Kidney (tissue), 14 donors: ENCODE results near the gene ACTN4. TPM values are rescaled to one million over a fixed set of nuclear protein-coding genes. Genes with fewer than 3 reads are reported as not detected.

Experiments used
- DNase-seq, 5 donors: peaks; one replicate each; pipeline ENCODE4 v3.0.0-alpha.2; 2013 to 2020
- FAIRE-seq: peaks from 2 replicates; lab custom pipeline; 2012; peaks lifted over from hg19 to GRCh38; lab: Jason Lieb, UNC
- H3K27ac ChIP-seq, 2 donors: one replicate each; pipeline ENCODE4 v1.7.0; 2013; ENCODE audit warnings: low read depth in 2 of 2, low read length in 2 of 2, inconsistent platforms in 1 of 2
- H3K27me3 ChIP-seq: one replicate; pipeline ENCODE4 v1.7.1; 2013; ENCODE audit warnings: low read length, inconsistent platforms; ENCODE audit not compliant: control insufficient read depth, insufficient read depth
- H3K36me3 ChIP-seq, 3 donors: one replicate each; pipeline versions ENCODE4 v1.7.0 to v1.7.1; 2013; ENCODE audit warnings: low read length in 3 of 3, control low read depth in 1 of 3, inconsistent platforms in 1 of 3; ENCODE audit not compliant: insufficient read depth in 3 of 3, control insufficient read depth in 2 of 3
- H3K4me1 ChIP-seq, 3 donors: one replicate each; pipeline versions ENCODE4 v1.7.0 to v1.7.1; 2013; ENCODE audit warnings: low read length in 3 of 3, inconsistent platforms in 1 of 3, low read depth in 1 of 3; ENCODE audit not compliant: control insufficient read depth in 2 of 3, insufficient read depth in 2 of 3
- H3K4me3 ChIP-seq, 3 donors: one replicate each; pipeline versions ENCODE4 v1.7.0 to v1.8.1; 2013; ENCODE audit warnings: low read length in 3 of 3, control low read depth in 1 of 3, inconsistent platforms in 1 of 3
- H3K9ac ChIP-seq, 3 donors: one replicate each; pipeline versions ENCODE4 v1.7.0 to v1.7.1; 2013; ENCODE audit warnings: low read length in 3 of 3, control low read depth in 1 of 3, inconsistent platforms in 1 of 3
- H3K9me3 ChIP-seq, 3 donors: one replicate each; pipeline versions ENCODE4 v1.7.0 to v1.7.1; 2013; ENCODE audit warnings: low read length in 3 of 3, control low read depth in 1 of 3, inconsistent platforms in 1 of 3; ENCODE audit not compliant: control insufficient read depth in 2 of 3, insufficient read depth in 1 of 3
- CTCF ChIP-seq: IDR thresholded peaks from 3 replicates; pipeline ENCODE4 v1.5.1; 2012; ENCODE audit warnings: mild to moderate bottlenecking, moderate library complexity, borderline replicate concordance; ENCODE audit not compliant: insufficient read depth; ENCODE audit errors: extremely low read depth
- intact Hi-C: fragments of 100-400 bp; cut with DNase I; formaldehyde crosslinking; loops from one replicate; pipeline ENCODE4 v1.11.1; 2022
- polyA plus RNA-seq: library from polyadenylated mRNA; stranded (reverse); fragments of 350-450 nt; fragmentation: Illumina TruSeq; extraction: RNeasy Lipid Tissue Mini Kit (QIAGEN cat#74804); gene quantifications from one replicate; pipeline ENCODE4 v1.2.3, GENCODE V29; 2014; ENCODE audit warnings: low read depth, low replicate concordance; ENCODE audit not compliant: insufficient read depth
- total RNA-seq: library from RNA; stranded (reverse); fragmentation: NEBNext Ultra II Directional; extraction: Animal tissue kit (Norgen Biotek cat#: 25700); gene quantifications from one replicate; pipeline ENCODE4 v1.2.1, GENCODE V29; 2021
- donor health status: control.
- donor health status: control.
- donor health status: control.
- donor health status: control.
- donor health status: control.
- donor health status: DM: yes; HTN: yes; CAD: no.
- donor health status: Normal renal cell carcinoma (clear cell type).

The ACTN4 gene
- total and polyA plus RNA-seq, 2 donors from 2014 or later = 231 to 606 TPM

GRCh38 chr19:38713865-38714264 lies 66.4 kb downstream of the ACTN4 start:
- no peak for FAIRE-seq
- intact Hi-C loops = no loop called here
- H3K4me1 ChIP-seq = peaks cover 0 to 56% (median 22%) of the 10 kb centered on the region in 3 donors
- TF ChIP-seq CTCF = no peak
- H3K27ac ChIP-seq = peak overlapping the region; percentile 89 to 92
- peaks cover 0 to 73% (median 43%) of the 10 kb centered on the region in 3 donors for H3K36me3 ChIP-seq
- H3K27me3 ChIP-seq = no peaks in the 10 kb centered on the region
- H3K9ac ChIP-seq = peak overlapping the region in 2 of 3 donors; percentile 61 to 66
- no peak for DNase-seq
- no peaks in the 10 kb centered on the region for H3K9me3 ChIP-seq
- no peak overlapping the region for H3K4me3 ChIP-seq

GRCh38 chr19:38714354-38714778 lies 66.9 kb downstream of the ACTN4 start:
- H3K27me3 ChIP-seq = no peaks in the 10 kb centered on the region
- H3K9me3 ChIP-seq = no peaks in the 10 kb centered on the region
- intact Hi-C loops = no loop called here
- H3K36me3 ChIP-seq = peaks cover 0 to 70% (median 41%) of the 10 kb centered on the region in 3 donors
- no peak overlapping the region for H3K4me3 ChIP-seq
- DNase-seq (no peak), FAIRE-seq (no peak)
- H3K9ac ChIP-seq = peak overlapping the region in 2 of 3 donors; percentile 61 to 66
- peak overlapping the region; percentile 89 to 92 for H3K27ac ChIP-seq
- TF ChIP-seq CTCF = no peak
- peaks cover 0 to 57% (median 22%) of the 10 kb centered on the region in 3 donors for H3K4me1 ChIP-seq

- FAIRE-seq = no peak
- Histone ChIP-seq H3K27ac (no peak overlapping the region), H3K27me3 (no peaks in the 10 kb centered on the region), H3K36me3 (peaks cover 0 to 61% (median 32%) of the 10 kb centered on the region in 3 donors), H3K4me3 (no peak overlapping the region), H3K4me1 (peaks cover 0 to 61% (median 22%) of the 10 kb centered on the region in 3 donors), H3K9ac (no peak overlapping the region), H3K9me3 (no peaks in the 10 kb centered on the region)
- intact Hi-C loops = no loop called here
- TF ChIP-seq CTCF = no peak
- no peak for DNase-seq
Observed at GRCh38 chr19:38715555-38715954, 68.1 kb downstream of the ACTN4 start.

- DNase-seq = no peak
Observed at GRCh38 chr19:38717051-38717450, 69.6 kb downstream of the ACTN4 start.

More at GRCh38 chr19:38717051-38717450, 69.6 kb downstream of the ACTN4 start:
- Histone ChIP-seq H3K4me3 (no peak overlapping the region), H3K27ac (no peak overlapping the region), H3K9me3 (no peaks in the 10 kb centered on the region), H3K27me3 (no peaks in the 10 kb centered on the region), H3K9ac (no peak overlapping the region), H3K36me3 (peaks cover 0 to 61% (median 34%) of the 10 kb centered on the region in 3 donors), H3K4me1 (peaks cover 0 to 52% (median 18%) of the 10 kb centered on the region in 3 donors)
- intact Hi-C loops = no loop called here
- no peak for TF ChIP-seq CTCF
- FAIRE-seq = no peak
